NOMO-1 treated with dmso at 0.1 percent for 144 hours (cell line): ENCODE data around the gene IFT172.
A peak's percentile ranks its signal among the peaks of the same experiment; 100 is the strongest.
"Not testable (repeated sequence)": the region's sequence is repeated elsewhere in the genome, so short reads cannot be mapped to it uniquely, and the experiment has no call there.

Experiments used
- DNase-seq: peaks from one replicate; lab custom pipeline; 2025; ENCODE audit not compliant: unreplicated experiment; lab: John Stamatoyannopoulos, UW

IFT172 gene

DNA sequence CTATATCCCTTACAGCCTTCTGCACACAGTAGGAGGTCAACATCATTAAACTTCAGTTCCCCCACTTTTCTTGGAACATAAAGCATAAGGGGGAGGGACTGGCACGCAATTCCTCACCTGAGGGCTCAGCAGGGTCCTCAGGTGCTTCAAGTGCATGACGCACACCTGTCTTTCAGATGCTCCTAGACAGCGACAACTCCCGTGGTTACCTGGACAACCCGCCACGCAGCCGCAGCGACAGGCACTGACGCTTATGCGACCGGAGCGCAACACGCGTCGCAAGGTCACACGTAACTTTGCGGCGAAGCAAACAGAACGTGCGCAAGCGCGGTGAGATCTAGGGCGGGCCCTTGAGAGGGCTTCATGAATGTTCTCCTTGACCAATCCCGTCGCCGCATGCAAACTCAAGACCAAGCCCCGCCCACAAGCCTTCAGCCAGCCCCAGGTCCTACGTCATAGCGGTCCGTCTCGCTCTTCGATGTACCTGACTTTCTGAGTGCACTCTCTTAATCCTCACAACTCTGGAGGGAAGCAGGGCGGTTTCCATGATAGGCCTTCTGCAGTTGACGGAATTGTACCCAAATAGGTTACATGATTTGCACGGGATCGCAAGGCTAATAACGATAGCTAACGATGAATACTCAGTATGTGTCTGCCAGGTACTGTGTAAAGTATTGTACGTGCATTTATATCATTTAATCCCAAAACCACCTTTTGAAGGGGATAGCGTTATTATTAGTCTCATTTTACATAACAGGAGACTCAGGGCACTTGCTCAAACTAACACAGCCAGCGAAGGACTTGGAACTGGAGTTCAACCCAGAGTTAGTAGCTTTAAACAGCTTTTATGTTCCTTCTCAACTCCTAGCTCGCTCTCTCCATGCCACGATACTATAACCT, at the start of gene IFT172:
Gene IFT172, minus strand, starts transcription at position 246 of the 900 bp plus-strand sequence. Its CDS starts 90 bp downstream, at position 156.
- peak; percentile 99 for DNase-seq

DNA sequence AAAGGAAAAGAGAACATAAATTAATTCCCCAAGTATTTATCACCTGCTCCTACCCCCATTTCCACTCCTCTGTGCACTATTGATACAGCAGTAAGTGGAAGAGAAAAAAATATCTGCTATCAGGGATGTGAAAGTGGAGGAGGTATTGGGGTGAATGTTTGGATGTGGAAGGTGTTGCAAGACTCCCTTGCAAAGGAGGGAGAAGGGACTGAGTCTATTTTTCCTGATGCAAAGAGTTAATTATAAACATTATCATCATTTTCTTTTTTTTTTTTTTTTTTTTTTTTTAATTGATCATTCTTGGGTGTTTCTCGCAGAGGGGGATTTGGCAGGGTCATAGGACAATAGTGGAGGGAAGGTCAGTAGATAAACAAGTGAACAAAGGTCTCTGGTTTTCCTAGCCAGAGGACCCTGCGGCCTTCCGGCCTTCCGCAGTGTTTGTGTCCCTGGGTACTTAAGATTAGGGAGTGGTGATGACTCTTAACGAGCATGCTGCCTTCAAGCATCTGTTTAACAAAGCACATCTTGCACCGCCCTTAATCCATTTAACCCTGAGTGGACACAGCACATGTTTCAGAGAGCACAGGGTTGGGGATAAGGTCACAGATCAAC, 49.4 kb upstream of the IFT172 start:
- DNase-seq = not testable (repeated sequence)

- DNase-seq = no peak
Observed at GRCh38 chr2:27537287-27537686, 47.7 kb upstream of the IFT172 start.

GRCh38 chr2:27531983-27532382, 42.4 kb upstream of the IFT172 start:
- DNase-seq = no peak

- no peak for DNase-seq
Observed at GRCh38 chr2:27527182-27527581, 37.6 kb upstream of the IFT172 start.

GRCh38 chr2:27522400-27522945, 32.9 kb upstream of the IFT172 start:
- no peak for DNase-seq

DNA sequence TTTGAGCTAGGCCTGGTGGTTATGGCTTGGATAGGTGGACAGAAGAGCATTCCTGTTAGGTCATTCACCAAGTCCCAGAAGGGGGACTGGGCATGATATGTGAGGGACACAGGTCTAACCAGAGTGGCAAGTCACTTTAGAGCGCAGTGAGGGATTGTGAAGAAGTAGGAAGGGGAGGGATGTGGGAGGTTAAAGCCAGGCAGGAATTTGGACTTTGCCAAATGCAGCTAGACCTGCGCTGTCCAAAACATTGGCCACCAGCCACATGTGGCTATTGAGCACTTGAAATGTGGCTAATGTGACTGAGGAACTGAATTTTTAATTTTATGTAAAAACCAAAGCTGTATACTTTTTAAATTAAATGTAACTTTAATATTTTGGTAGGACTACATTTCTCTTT, 30.8 kb upstream of the IFT172 start:
- no peak for DNase-seq

DNA sequence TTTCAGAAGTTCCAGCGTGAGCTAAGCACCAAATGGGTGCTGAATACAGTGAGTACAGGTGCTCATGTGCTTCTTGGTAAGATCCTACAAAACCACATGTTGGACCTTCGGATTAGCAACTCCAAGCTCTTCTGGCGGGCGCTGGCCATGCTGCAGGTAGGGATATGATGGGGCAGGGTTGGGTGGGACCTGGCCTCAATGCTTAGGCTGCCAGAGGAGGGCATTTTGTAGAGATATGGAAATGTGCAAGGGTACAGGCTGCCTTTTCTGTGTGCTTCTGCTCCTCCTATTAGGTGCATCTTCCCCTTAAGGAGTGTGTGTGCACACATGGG, 29.2 kb upstream of the IFT172 start:
- DNase-seq = no peak

DNA sequence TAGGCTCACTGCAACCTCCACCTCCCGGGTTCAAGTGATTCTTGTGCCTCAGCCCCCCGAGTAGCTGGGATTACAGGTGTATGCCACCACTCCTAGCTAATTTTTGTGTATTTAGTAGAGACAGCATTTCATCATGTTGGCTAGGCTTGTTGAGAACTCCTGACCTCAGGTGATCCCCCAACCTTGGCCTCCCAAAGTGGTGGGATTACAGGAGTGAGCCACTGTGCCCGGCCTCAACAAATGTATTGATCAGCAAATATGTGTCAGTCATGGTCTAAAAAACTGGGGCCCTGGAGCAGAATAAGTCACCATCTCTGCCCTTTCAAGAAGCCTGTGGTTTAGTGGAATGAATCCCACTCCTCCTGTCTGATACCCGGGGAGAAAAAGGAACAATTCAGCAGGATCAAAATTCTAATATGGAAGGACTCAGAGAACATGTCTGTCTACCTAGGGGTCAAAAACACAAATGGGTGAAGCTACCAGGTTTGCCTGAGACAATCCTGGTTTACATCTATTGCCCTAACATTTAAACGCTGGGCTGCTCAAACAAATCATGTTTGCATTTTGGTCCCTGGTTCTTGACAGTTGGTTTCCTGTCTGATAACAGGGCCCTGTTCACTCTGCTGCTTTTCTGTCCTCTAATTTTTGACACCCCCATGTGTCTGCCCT, 28.7 kb upstream of the IFT172 start:
- DNase-seq = no peak

GRCh38 chr2:27509326-27509725, 19.8 kb upstream of the IFT172 start:
- DNase-seq = no peak

DNA sequence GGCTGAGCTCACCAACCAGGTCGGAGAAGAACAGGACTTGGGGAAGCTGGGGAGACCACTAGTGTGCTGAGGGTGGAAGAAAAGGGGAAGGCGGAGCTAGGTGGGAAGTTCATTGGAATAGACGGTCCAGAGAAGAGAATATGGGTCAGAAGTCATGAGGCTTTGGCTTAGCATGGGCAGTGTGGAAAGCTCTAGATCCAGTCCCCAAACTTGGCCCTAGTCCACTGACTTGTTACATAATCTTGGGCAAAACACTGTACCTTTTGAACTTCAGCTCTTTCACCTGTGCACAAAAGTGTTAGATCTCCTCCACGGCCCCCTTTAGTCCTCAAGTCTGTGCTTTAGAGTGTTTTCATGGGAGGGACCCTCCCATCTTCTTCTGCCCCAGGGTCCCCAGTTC, 17.8 kb upstream of the IFT172 start:
- no peak for DNase-seq

DNA sequence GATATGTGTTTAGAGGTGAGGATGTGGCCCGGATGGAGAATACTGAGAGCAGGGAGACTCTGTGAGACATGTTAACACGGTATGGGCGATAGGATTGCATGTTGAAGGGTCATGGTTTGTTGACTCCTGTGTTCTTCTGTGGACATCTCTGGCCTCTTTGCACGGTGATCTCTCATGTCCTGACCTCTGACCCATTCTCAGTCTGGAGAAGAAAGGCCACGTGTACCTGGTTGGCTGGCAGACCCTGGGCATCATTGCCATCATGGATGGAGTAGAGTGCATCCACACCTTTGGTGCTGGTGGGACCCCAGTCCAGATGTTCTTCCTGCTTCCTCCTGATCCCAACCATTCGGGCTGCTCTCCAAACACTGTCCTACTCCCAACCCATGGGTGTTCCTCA, 17.0 kb upstream of the IFT172 start:
- DNase-seq = no peak

- no peak for DNase-seq
Observed at GRCh38 chr2:27502142-27502541, 12.6 kb upstream of the IFT172 start.

DNA sequence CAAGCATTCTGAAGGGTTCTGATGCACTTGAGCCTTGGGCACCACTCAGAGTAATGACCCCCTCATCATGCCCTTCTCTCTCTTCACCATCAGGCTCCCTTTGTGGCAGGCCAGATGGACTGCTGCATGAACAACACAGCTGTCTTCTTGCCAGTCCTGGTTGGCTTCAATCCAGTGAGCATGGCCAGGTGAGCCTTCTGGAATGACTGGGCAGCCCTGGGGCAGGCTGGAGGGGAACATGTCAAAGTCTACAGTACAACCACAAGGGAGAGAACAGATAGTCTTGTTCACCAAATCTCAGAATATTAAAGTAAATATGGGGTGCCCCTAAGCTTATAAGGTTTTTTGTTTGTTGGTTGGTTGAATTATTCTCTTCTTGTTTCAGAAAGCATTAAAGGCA, 11.5 kb upstream of the IFT172 start:
- DNase-seq = no peak

DNA sequence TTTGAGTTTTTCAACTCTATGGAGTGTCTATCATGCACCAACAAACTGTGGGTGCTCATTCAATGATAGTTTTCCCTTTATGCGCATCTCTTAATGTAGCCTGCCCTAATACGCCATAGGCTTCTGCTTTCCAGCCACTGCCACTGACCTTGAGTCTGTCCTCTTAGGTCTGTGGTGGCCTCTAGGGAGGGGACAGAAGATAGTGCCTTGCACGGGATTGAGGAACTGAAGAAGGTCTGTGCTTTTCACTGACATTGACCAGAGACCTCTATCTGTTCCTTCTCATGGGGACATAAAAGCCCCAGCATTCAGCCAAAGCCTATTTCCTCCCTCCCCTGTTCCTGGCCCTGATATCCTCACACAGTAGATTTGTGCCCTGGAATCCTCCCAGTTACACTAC, 9.4 kb upstream of the IFT172 start:
- no peak for DNase-seq

- no peak for DNase-seq
Observed at GRCh38 chr2:27497288-27497627, 7.7 kb upstream of the IFT172 start.

- DNase-seq = no peak
Observed at GRCh38 chr2:27496357-27497287, 7.1 kb upstream of the IFT172 start, which contains the start of gene GCKR. GCKR (plus strand) TSS chr2:27496839; CDS start chr2:27496905, 66 bp downstream.

- no peak for DNase-seq
Observed at GRCh38 chr2:27495840-27496356, 6.4 kb upstream of the IFT172 start.

GRCh38 chr2:27494944-27495554, 5.5 kb upstream of the IFT172 start, which contains the start of gene FNDC4:
FNDC4 (minus strand) TSS chr2:27495200; CDS start chr2:27494679, 521 bp downstream.
- no peak for DNase-seq
